ENCODE data around the gene PRKCE.

PRKCE gene

DNA sequence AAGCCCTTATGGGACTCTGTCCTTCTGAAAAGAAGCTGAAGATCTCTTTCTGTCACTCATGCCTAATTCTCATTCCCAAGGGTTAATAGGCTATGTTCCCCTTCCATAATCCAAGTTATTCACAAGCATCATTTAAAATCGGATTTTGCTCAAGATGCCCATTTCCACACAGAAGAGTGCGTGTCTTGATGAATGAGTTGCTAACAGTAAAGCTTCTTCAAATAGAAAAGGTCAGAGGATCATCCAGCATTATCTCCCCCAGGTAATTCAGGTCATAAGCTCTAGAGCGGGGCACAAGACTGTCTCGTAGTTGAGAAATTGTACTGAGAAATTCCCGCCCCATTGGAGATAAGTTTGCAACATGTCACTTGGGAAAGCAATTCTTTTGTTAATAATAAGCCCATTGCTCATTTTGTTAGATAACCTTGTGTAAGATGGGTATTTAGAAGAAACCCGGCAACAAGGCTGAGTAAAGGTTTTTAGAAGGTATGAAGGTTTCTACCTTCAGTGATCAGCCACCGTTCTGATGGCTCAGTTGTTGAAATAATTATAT is 355.1 kb downstream of the PRKCE start:
- no peak for DNase-seq

DNA sequence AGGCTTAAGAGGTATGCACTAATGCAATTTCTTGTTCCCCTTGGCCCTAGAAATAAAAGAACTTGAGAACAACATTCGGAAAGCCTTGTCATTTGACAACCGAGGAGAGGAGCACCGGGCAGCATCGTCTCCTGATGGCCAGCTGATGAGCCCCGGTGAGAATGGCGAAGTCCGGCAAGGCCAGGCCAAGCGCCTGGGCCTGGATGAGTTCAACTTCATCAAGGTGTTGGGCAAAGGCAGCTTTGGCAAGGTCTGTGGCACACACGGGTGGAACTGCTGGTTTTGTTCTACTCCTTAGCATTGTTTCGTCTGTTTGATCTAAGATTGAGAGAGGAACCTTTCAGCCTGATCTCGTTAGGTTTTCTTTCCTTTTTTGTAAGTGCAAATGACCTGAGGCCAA is 355.9 kb downstream of the PRKCE start:
- no peak for DNase-seq

DNA sequence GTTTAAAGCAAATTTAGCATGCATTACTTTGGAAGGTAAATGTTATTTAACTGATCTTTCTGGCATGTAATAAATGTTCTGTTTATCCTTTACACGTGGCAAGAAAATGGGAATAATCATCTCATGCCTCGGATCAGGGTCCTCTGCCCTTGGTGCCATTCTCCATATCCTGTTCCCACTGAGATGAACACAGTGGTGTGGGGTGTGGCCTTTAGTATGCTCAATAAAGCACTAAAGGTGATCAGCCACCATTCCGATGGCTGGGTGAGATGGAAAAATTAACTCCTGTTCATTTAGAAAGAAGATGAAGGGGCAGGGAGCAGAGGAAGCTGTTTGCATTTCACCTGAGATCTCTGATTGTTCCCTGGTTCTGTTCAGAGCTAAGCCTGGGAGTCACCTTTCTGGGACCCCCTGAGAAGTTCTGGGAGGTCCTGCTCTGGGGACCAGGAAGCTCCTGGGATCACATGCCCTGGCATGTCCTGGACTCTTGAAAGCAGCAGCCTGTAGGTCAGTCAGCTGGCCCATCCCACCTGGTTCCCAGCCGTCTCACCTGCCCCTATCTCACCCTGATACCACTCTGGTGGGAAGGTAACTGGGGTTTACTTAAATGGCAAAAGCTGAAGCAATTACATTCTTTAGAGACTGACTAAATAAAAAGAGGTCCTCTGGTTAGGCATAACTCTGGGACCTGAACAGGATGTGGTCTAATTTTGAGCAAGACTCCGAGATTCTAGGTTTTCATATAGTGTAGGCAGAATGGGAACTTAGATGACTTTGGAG is 356.8 kb downstream of the PRKCE start:
- DNase-seq, result no peak

DNA sequence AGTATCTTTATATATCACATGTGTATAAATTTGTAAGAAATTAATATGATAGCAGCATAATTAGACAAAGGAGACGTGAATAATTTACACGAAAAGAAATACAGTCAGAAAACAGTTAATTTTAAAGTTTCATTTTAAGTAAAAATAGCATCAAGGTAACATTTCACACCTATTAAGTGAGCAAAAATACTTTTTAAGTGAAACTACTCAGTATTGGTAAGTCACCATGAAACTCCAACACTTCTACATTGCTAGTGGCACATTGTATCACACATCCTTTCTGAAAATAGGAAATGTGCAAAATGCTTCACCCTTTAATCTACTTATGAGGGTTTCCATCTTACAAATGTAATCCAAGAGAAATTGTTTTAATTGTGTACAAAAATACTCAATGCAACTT is 357.8 kb downstream of the PRKCE start:
- DNase-seq, result no peak

DNA sequence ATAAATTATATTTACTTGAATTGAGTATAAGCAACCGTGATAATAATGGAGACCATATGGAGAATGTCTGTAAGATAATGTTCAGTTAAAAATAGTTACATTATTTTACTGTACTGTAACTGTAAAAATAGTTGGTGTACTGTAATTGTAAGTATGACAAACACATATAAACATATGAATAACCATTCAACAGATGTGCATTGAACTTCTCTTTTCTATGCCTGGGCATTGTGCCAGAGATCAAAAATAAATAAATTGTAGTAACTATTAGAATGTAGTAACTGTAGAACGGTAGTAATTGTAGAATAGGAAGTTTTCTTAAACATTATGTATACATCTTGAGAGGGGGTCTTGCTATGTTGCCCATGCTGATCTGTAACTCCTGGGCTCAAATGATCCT is 358.3 kb downstream of the PRKCE start:
- DNase-seq, result no peak

DNA sequence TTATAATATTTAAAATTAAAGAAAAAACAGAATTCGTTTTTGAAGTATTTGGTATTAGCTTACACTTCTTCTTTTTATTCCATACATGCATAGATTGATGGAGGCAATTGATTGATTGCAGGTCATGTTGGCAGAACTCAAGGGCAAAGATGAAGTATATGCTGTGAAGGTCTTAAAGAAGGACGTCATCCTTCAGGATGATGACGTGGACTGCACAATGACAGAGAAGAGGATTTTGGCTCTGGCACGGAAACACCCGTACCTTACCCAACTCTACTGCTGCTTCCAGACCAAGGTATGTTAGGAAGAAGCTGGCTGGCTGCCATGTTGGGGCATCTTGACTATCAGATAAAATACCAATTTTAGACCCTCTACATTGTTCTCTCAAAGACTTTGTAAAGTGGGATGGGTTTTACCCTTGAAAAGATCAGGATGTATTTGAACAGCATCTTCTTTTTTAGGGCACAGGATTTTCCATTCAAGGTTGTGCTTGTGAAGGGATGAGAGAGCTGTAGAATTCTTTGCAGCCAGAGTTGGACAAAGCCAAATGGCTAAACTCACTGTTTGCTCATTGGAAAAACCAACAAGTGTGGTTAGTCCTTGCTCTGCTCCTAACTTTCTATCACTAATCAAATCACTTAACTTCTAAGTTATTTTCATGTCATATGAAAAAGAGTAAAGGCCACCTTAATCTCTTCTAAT is 358.9 kb downstream of the PRKCE start:
- no peak for DNase-seq

DNA sequence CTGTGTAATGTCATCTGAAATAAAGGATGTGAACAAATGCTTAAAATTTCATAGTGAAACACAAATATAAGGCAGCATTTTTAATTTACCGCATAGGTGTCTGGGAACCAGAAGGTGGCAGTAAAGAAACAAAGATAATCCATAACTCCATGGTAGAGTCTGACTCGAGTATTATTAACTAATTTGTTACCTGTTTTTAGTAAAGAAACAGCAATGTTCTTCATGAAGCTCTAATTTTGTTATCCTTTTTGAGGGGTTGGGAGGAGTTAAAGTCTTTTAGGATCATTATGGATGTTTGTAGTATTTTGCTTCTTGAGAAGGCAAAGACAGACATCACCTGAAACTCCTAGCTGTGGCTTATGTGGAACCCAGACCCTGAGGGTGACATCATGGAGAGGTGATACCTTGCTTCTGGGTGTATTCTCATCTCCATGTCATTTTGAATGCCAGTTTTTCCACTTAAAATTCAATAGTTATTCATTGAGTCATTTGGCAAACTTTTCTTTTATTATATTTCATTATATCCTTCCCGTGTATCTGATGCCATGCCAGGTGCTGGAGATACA is 359.5 kb downstream of the PRKCE start:
- DNase-seq, result peak; percentile 63

DNA sequence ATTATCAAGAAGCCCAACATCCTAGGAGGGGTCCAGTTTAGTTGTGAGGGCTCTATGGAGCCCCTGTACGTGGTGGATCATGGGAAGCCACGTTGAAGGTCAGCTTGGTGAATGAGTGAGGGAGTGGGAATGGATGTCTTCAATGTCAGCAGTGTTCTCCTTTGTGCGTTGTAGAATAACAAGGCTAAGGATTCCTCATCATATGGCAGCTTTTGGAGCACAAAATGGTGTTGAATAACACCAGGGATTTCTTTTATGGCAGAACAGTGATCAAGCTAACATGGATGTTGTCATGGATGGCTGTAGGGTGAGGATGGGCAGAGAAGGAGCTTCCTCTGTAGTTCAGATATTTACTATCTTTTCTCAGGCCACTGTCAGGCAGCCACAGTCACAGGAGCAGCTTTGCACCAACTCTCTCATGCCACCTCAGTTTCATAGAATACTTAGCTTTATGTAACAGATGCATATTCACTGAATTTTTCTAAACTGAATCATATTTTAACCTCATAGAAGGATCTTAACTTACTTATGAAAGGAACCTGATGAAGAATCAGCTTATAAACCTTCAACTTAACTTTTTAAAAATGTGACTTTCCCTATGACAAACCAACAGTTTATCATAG is 361.3 kb downstream of the PRKCE start:
- no peak for DNase-seq

DNA sequence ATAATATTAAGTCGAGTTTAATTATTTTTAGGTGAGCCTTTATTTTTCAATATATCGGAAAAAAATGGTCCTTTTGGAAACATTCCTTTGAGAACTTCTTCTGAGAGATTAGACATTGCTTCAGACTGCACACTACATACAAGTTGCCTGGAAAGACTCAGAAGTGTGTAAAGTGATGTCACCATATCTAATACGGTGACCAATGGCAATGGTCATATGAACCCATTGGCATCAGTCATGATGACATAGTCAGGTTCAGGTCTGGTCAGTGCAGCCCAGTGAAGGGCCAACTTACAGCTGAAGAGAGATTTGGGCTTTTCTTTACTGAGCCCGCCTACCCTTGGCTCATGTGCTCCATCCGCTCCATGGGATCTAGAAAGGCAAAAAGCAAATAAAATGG is 362.3 kb downstream of the PRKCE start:
- DNase-seq, result no peak

DNA sequence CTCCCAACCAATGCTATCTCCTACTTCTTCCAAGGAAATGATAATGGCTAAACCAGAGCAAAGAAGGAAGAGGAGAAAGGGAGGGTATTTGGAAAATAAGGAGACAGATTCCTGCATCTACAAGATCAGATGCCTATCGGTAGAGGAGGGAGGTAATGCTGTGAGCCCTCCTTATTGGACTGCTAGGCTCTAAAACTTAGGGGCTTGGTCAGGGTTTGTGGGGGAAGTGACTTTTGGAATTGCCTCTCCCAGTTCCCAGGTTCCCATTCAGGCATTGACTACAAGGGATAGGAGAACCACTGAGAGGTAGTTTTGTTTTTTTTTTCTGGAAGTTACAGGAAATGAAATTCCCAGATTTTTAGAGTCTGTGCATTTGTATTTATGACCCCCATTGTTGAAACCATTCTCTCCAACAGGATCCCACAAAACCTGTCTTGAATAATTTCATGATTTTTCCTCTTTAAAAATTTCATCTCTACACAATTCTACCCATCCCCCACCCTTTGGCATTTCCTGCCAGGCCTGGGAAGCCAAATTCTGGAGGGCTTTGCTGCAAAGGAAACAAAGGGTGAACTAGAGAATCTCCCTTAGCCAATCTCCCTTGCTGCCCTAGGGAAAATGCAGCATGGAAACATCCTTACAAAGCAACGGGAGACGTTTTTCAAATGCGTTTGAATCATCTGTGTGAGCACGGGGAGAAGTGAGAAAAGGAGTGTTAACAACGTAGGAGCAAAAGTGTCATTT is 363.6 kb downstream of the PRKCE start:
- no peak for DNase-seq

DNA sequence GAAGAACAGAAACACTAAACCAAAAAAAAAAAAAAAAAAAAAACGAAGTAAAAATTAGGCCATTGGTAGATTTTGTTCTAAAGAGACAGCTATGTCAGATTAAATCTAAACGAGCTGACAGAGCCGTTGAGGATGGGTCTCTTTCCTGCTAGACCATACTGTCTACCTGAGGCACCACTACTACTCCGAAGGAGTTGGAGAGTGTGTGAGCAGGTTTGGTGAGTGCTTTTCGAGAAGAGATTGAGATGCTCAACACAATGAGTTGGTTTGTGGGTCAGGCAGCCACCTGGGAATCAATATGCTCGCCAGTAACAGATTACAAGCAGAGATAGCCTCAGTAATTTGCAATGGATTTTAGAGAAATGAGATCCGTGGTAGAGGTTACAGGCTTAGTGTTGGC is 364.2 kb downstream of the PRKCE start:
- no peak for DNase-seq

DNA sequence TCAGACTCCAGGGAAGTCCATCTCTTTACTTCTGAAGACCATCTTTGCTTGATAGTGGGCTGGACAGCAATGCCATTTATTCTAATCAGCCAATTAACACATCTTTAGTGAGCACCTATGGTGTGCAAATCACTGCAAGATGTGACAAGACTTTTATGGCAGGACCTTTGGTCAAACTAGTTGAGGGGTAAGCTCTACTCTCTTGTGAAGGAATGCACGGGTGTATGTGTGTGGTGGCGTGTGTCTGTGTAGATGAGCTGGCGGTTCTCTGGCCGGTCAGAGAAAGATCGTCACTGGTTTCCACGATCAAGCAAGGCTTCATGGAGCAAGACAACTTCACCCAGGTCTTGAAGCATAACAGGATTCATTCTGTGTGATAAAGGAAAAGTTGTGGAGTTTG is 364.6 kb downstream of the PRKCE start:
- DNase-seq, result no peak

DNA sequence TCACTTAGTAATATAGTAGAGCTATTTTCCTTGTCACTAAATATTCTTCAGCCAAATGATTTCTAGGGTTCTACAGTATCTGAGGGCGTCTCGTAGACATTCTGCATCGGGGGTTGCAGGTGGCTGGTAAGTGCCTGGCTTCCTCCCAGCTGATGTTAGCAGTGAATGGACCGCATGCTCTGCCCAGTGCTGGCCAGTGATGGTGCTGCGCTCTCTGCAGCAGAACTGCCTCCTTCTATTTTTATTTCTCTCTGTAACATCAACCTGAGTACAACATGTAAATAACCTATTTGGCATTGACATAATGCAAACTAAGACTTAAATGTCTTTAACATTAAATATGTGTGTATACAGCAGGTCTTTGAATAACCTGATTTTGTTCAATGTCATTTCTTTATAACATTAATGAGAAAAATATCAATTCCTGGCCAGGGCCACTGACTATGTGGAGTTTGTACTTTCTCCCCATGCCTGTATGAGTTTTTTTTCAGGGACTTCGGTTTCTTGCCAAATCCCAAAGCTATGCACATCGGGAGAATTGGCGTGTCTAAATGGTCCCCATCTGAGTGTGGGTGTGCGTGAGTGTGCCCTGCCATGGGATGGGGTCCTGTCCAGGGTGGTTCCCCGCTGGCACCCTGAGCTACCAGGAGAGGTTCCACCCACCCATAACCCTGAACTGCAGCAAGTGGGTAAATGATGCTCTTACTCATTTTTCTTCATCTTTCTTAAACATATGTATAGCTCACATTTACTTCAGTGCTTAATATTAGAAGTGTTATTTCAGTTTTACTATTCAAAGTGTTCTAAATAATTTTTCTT is 367.5 kb downstream of the PRKCE start:
- no peak for DNase-seq

DNA sequence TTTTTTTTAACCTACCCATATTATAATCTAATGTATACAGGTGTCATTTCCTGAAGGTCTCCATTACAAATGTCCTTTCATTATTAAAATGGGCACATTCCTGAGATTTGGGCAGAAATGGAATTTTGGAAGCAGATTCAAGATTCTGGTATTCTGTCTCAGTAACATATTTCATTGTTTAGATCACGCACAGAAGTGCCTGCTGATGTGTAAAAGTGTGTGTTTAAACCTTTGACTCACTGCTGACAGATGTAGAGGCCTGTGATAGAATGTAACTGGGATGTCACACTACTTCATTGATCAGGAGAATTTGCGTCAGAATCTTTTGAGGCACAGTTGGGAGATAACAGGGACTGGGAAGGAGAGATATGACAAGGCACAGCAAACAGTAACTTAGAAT is 368.9 kb downstream of the PRKCE start:
- DNase-seq, result no peak

DNA sequence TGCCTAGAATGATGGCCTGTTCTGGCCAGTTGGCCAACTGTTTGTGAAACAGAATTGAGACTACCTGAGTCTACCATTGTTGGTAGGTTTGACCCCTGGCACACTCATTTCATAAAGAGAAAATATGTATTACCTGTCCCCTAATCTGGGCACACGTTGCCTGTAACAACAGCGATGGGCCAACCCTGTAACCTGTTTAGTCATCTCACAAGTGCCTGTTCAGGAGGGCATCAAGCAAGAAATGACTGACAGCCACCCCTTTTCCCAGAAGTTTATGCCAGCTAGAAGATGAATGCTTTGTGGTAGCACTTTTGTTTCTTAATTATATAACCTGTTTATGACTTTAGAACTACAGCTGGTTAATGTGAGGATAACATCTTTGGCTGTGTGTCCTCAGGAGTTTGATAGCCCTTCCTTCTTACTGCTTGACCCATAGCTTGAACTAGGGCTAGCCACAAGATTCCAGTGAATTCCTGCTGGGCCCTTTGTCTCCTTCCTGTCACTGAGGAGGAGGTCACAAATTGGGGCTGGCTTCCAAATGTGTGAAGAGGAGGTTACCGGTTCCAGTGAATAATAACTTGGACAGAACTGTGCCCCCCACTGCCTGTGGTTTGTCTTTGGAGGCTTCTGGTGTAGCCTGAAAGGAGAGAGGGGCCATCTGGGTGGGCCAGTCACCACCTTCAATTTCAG is 371.8 kb downstream of the PRKCE start:
- no peak for DNase-seq

DNA sequence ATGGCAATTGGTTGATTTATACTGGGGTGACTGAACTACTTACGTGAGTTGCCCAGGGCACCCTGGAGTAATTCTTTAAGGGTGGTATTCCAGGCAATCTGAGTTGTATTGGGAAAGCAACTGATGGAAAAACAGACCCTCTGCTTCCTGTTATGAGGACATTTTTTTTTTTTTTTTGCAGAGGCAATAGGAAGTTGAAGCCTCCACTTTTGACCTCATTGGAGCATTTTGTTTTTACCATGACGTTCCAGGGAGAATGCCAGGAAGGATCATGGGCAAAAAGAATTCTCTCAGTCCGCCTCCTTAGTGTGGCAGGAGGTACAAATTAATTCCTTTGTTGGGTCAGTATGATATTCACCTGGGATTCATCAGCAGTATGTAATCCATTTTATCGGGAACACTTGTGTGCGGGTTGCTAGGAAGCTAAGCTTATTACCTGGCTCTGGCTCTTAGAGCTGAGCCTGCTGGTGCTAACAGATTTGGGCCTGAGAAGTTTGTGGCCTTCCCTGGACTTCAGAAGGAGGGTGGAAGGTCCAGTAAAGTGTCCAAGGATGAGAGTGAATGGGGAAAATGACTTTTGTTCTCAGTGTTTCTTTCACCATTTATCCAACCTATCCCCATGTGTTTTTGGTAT is 372.8 kb downstream of the PRKCE start:
- no peak for DNase-seq

DNA sequence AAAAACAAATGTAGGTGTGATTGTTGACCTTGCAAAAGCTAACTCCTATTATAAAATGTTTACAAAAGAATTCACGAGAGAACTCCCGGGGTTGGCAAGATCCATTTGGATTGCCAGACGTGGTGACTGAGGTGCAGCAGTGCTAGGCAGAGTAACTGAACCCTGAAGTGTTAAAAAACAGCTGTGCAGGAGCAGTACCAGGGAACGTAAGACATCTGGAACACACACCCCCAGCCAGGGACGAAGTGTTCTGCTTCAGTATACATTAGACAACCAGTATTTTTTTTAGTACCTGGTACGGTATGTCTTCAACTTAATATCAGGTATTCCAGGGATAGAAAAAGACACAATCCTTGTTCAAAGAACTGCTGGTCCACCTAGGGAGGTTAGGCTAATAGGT is 373.6 kb downstream of the PRKCE start:
- DNase-seq, result no peak

DNA sequence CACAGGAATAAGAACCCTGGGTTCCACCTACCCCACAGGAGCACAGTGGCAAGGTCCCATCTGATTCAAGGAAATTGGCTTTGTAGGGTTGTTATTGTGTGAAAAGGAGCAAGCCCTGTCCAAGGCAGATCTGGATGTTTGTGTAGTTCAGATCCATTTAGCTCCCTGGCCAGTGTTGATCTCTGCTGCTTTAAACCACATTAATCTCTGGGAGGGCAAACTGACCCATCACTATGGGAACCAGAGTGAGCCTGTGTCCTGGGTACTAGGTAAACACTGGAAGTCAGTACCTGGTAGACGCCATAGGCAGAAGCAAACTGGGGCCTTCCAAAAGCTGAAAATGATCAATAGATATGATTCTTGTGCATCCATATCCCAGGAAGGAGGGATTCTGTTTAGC is 374.2 kb downstream of the PRKCE start:
- DNase-seq, result no peak

DNA sequence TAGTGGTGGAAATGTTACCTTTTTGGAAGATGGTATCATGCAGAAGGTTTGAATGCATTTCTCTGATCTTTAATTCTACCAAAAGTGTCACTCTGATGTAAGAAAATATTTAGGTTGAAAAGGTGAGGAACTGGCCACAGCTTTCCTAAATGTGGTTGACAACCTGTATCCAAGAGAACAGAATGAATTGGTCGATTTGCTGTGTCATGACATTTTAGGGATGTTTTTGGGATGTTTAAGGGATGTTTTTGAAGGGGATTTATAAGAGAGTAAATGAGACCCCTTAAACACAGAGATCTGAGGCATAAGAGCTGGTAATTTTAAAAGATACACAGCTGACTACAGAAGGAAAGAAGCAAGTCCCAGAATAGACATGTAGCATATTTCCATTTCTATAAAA is 375.0 kb downstream of the PRKCE start:
- DNase-seq, result no peak

DNA sequence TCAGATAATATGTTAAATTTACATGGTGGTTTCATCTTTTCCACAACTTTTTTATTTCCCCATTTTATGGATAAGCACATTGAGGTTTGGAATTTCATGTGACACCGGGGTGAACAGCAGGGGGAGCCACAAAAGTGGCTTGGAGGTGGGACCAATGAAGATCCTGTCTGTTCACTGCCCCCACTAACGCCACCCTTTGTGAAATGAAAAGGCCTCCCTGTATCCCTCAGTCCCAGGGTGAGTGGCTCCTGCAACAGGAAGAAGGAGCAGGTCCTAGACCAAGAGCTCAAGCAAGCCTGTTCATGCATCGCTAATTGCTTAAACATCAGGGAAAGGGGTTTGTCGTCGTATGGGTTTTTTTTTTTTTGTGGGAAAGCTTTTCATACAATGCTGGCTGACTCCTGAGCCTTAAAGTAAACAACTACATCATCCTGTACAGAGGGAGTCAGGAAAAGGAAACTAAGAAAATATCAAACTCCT is 377.9 kb downstream of the PRKCE start:
- peak; percentile 7 for DNase-seq

DNA sequence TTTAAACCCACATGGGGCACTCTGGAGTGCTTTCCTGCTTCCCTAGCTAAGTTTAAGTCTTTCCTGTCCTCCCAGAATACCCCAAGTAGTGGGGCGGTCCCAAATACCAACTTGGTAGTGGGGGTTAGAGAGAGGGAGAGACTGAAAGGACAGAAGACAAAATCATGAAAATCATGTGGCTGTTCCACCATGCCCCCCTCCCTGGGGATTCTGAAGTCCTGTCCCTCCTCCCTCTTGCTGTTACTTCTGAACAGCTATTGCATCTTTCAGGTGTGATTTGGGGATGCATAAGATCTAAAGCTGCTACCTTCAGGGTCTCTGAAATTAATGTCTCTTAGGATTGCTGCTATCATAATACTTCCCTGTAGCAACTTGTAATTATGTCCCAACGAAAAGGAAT is 378.9 kb downstream of the PRKCE start:
- no peak for DNase-seq

Data from DMS79 treated with DMSO at 0.1 percent for 48 hours (cell line).